KBM-7 (cell line): ENCODE measurements around the gene NAGK.
"Not testable (repeated sequence)": the region's sequence is repeated elsewhere in the genome, so short reads cannot be mapped to it uniquely, and the experiment has no call there.

Experiments used
- DNase-seq: peaks from one replicate; pipeline ENCODE4 v3.0.0-alpha.2; 2015
- in situ Hi-C: fragments of 300-500 bp; cut with MboI; formaldehyde crosslinking; loops from 2 replicates; pipeline ENCODE4 v1.14.3; 2020; ENCODE audit warnings: low sequenced_read_pairs, low pct_unique_long_range_greater_than_20kb, mixed read lengths

NAGK gene

DNA sequence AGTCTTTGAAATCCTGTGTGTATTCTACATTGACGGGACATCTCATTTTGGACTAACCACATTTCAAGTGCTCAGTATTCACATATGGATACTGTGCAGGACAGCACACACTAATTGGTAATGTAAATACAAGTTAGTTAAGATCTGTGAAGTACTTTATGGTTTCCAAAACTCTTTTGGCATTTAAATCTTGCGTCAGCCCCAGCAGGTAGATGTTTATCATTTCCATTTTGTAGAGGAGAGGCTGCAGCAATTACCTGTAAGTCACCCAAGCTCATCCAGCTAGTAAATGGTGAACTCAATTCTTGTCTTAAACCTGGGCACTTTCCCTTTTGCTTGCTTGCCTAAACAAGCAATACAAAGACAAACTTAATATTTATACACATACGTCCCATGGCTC lies 1.6 kb upstream of the NAGK start:
- no peak for DNase-seq
- in situ Hi-C loops = no loop called here

DNA sequence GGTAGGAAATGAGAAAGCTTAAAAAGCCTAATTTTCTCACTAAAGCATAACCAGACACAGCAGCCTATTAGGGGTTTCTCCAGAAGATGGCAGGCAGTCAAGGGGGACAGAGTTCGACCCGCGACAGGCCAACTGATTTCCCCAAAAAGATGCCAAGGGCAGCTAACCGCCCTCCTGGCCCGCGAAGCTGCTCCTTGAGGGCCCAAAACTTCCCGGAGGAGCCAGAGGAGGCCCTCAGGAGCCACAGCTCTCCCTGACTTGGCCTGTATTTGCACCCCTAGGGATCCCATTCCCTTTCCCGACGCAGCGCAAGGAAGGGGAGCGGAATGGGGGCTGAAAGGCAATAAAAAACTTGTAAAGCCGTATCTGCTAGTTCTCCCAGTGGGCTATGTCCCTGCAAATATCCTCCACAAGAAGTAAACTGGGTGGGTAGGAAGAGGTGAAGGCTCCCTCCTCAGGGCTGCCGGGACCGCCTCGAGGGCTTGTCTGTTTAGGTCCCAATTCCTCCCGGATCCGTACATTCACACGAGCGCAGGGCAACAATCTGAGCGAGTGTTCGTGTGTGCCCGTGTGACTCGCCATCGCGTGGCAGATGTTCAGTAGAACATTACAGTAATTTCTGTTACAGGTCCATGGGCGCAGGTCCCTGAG lies 756 bp upstream of the NAGK start:
- in situ Hi-C loops = no loop called here
- no peak for DNase-seq

DNA sequence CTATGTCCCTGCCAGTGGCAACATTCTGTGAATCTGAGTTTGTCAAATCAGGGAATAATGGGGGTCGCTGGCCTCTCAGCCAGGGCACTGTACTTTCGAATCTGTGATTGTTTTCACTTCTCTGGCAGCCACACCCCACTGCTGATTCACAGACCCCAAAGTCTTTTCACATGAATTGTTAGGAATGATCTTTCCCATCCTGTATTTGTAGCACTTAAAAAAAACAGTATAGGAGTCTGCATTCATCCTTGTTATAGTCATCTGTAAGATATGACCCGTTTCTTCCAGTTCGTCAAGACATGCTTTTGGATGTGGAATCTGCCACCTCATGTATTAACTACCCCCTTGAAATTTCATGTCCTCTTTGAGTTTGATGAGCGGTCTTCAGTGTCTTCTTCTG lies 928 bp downstream of the NAGK start:
- in situ Hi-C loops = no loop called here
- no peak for DNase-seq

DNA sequence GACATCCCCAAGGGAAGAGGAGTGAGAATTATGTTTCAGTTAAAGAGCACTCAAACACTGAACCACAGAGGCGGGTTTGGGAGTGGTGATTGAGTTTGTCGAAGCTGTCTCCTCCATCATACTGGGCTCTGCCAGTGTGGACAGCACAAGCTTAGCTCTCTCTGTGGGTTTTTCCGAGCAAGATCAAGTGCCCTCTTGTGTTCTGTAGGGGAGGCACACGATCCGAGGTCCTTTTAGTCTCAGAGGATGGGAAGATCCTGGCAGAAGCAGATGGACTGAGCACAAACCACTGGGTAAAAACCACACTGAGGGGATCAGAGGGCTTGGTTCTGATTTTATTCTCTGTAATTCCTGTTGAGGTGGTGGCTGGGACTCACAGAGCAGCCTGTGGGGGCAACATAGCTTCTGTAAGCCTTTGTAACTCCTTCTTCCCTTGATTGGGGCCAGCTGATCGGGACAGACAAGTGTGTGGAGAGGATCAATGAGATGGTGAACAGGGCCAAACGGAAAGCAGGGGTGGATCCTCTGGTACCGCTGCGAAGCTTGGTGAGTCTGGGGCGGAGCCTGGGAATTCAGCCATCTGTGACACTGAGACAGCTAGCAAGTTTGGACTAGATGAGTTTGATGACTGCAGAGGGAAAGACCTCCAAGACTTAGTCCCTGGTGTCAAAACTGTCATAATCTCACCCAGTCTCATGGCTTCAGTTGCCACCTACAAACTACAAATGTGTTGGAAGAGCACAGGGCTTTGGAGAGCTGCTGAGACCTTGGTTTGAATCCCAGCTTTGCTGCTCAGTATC lies 2.0 kb downstream of the NAGK start:
- peak; percentile 34 for DNase-seq
- in situ Hi-C loops = no loop called here

DNA sequence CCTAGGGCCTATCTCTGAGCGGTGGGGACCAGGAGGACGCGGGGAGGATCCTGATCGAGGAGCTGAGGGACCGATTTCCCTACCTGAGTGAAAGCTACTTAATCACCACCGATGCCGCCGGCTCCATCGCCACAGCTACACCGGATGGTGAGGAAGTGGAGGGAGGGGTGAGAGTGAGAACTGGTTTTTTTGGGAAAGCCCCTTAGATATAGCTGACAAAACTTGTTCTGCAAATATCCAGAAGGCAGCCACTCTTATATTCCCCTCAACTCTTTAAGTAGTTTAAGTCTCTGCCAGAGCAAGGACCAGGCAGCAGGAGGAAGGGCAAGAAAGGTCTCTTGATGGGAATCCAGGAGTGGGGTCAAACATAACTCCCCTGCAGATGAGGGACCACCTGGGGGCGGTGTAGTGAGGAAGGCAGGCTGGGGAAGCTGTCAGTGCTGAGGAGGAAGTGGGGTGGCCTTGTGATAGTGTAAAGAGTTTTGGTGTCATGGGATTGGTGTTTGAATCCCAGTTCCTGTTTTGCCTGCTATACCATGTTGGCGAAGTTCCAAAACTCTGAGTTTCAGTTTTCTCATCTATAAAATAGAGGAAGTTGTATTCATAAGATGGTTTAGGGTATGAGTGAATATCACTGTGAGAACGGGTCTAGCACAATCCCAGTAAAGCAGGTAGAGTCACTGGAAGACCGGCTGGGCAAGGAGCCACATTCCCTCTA lies 3.4 kb downstream of the NAGK start:
- peak; percentile 98 for DNase-seq
- in situ Hi-C loops = no loop called here

DNA sequence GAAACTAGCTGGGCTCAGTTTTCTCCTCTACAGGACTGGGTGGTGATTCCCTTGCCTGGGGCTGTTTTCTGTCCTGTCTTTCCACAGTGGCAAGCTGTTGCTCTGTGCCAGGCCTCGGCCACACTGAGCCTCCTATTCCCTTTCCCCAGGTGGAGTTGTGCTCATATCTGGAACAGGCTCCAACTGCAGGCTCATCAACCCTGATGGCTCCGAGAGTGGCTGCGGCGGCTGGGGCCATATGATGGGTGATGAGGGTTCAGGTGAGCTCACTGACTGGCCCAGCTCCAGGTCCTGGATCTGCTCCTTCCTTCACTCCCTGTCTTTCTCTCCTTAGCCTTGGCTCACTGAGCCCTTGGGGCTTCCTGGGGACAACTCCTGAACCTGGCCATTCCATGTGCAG lies 4.0 kb downstream of the NAGK start:
- in situ Hi-C loops = no loop called here
- DNase-seq = no peak

DNA sequence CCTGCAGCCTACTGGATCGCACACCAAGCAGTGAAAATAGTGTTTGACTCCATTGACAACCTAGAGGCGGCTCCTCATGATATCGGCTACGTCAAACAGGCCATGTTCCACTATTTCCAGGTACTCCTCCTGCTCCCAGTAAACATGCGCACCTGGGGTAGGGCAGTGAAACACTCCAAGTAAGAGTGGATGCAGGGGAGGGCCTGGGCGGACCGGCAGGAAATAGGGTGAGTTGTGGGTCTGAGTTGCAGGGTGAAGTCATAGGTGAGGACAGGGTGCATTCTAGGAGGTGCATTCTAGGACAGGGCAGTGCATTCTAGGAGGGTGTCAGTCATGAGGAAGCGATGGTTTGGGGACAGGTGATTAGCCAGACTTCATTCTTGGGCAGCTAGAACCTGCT lies 5.0 kb downstream of the NAGK start:
- in situ Hi-C loops = no loop called here
- no peak for DNase-seq

DNA sequence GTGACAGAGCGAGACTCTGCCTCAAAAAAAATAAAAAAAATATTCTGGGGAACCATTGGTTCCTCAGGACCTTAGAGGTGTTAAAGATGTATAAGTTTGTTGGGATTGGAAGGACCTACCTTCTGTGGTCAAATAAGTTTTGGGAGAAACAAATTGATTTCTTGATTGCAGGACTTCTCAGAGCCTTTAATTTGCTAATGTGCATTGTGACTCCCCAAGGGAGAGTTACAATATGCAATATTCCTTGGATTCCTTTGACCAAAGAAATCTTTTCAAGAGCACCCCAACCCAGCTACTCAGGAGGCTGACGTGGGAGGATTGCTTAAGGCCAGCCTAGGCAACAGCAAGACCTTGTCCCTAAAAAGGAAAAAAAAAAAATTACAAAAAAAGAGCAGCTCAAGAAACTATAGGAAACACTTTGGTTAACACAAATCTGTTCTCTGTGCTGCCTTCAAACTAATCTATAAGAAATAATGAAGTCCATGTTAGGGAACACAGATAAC lies 6.5 kb downstream of the NAGK start:
- DNase-seq = no peak
- in situ Hi-C loops = no loop called here

DNA sequence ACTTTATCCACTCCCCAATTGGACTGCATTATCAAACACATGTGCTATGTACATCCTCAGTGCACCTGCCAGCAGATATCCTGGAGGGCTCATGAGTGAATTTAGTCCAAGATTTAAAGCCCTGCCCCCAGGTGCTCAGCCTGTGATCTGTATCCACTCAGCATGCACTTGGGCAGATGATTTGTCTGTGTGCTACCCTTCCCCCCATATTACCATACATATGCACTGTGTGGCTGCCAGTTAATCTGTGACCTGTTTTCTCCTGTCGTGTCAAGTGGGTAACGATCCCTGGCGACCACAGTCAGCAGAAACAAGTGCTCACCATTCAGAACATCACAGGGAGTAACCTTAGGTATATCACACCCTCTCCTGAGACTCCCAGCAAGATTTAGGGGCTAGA lies 10.2 kb downstream of the NAGK start:
- no peak for DNase-seq
- in situ Hi-C loops = no loop called here

DNA sequence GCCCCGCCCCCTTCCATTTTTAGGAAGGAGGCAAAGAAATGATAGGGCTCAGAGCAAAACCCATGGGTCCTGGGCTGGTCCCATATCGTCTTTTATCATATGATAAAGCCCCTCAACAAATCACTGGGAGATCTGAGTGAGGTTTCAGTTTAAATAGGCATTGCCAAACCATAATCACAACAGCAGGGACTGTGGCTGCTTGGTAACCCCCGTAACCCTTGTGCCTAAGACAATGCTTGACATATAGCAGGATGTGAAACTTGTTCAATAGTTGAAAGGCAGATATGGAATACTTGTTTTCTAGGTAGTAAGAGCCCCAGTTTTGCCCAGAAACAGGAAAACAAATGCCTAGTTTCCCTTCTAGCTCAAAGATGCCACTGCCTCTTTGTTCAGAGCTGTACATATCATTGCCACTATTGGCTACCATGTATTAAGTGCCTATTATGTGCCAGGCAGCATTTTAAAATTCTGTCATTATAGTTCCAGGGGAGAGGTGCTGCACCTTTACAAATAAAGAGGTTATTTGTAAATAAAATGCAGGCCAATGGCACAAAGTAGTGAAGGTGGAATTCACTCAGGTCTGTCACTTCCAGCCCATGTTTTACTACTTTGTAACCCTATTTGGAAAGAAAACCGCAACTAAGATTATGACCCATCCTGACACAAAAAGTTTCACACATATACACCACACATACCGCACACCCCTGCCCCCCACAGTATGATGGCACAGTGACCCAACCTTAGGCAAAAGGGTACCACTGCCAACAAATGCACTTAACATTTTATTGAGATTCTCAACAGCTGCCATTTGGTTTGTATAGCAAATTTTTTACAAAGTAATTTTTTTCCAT lies 14.2 kb downstream of the NAGK start:
- no peak for DNase-seq
- in situ Hi-C loops = no loop called here

DNA sequence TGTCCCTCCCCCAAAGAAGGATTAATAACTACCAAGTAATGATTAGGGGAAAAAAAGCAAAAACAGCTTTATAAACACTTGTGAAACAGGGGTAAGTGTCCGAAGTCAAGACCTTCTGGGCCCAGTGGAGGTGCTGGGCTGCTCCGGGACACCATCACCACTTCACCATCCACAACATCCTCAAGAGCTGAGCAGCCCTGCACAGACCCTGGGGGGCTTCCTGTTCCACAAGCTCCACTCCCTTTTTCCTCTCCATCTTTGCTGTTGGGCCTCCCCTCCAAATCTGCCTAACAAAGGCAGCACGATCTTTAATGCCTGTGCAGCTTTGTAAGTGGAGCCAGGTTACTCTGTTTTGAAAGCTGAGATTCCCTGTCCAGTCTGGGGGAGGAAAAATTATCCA lies 14.8 kb downstream of the NAGK start:
- in situ Hi-C loops, DNase-seq: not testable (repeated sequence)

DNA sequence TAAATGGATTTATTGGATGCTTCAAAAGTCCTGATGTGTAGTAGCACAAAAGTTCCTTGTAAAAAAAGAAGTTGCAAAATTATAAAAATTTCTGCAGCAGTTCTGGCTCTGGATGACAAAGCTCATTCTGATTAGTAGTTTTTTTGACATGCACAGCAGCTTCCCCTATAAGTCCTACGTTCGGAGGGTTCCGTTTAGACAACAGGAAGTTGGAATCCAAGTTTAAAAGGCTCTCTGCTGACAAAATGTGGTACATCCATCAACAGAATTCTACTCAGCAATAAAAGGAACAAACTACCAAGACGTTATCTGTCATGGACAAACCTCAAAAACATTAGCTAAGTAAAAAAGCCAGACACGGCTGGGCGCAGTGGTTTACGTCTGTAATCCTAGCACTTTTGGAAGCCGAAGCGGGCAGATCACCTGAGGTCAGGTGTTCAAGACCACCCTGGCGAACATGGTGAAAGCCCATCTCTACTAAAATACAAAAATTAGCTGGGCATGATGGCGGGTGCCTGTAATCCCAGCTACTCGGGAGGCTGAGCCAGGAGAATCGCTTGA lies 15.4 kb downstream of the NAGK start:
- in situ Hi-C loops = not testable (repeated sequence)
- peak; percentile 70 for DNase-seq

DNA sequence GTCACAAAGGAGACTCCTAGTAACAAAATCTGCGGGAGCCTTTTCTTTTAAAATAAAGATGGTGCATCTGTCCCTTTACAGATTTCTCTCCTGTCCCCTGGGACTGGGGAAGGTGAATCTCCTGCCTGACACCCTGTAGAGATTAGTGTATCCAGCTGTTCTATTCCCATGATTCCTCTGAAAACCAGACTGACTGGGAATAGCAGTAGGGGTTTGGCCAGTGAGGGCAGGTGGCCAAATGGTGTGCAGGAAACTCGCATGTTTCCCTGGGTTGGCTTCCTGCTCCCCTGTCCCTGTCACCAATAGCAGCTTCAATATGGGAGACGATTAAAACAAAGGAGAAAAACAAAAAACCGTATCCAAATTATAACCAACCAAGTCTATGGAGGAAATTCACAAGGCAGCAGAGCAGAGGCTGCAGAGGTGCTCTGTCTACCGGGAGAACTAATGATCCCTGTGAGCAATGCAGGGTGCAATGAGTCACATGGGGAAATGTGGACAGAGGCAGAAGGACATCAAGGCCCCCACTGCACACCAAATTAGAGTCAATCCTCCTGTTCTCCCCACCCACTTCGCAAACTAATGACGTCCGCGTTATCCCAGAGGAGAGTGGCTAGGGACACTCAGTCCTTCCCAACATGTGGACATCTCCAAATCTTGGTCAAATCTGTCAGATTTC lies 17.0 kb downstream of the NAGK start:
- DNase-seq, in situ Hi-C loops: not testable (repeated sequence)

DNA sequence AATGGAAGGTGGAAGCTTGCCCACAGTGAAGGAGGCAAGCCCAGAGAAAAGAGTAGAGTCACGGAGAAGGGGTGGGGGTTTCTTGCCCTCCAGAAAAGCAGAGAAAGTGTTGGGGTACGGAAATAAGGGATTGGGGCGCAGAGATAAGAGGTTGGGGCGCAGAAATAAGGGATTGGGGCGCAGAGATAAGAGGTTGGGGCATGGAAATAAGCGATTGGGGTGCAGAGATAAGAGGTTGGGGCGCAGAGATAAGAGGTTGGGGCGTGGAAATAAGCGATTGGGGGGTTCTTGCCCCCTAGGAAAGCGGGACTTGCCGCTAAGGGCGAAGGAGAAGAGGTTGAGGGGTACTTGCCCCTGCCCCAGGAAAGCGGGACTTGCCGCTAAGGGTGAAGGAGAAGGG lies 21.0 kb downstream of the NAGK start:
- DNase-seq, in situ Hi-C loops: not testable (repeated sequence)

DNA sequence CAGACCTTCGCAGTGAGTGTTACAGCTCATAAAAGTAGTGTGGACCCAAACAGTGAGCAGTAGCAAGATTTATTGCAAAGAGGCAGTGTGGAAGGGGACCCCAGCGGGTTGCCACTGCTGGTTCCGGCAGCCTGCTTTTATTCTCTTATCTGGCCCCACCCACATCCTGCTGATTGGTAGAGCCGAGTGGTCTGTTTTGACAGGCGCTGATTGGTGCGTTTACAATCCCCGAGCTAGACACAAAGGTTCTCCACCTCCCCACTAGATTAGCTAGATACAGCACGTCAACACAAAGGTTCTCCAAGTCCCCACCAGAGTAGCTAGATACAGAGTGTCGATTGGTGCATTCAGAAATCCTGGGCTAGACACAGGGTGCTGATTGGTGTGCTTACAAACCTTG lies 23.4 kb downstream of the NAGK start:
- DNase-seq, in situ Hi-C loops: not testable (repeated sequence)

DNA sequence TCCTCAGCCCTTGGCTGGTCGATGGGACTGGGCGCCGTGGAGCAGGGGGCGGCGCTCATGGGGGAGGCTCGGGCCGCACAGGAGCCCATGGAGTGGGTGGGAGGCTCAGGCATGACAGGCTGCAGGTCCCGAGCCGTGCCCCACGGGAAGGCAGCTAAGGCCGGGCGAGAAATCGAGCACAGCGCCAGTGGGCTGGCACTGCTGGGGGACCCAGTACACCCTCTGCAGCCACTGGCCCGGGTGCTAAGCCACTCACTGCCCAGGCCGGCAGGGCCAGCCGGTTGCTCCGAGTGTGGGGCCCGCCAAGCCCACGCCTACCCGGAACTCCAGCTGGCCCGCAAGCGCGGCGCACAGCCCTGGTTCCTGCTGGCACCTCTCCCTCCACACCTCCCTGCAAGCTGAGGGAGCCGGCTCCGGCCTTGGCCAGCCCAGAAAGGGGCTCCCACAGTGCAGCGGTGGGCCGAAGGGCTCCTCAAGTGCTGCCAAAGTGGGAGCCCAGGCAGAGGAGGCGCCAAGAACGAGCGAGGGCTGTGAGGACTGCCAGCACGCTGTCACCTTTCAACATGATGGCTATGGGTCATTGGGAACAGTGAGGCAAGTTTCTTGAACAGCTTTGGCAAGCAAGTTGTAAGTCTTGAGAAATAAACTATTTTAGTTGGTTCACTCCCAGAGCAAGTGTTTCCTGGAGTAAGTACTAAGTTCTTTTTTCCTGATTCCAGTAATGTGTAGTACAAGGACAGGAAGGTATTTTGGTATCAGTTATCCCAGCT lies 24.2 kb downstream of the NAGK start:
- in situ Hi-C loops, DNase-seq: not testable (repeated sequence)

DNA sequence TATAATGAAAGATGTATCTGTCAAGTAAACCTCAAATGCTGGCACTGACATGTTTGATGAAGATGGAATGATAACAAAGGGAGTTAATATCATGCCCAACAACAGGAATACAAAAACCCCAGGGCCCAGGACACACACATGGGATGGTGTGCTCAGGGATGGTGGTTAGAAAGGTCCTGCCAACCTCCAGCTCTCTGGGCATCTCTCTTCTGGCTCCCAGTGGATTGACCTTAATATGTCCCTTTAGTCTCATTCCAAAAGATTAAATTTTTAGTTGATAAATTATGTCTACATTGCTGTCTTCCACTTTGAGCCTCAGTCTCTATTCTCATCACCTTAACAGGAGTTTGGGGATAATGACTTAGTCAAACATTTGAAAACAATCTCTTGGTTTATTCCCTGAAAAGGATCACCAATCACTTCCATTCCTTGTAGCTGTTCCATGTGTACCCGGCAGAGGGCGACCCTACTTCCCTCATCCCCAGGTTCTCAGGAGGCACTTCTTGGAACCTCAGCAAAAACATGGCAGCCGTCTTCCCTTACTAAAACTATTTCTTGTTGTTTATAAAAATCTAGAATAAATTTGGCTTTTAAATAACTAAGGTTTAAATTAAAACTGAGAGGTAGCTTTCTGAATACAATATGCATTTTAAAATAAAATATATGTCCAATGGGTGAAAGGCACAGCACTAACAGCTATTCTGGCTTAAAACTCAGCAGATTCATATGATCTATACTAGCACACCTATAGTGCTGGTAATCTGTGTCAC lies 31.9 kb downstream of the NAGK start:
- peak; percentile 70 for DNase-seq
- in situ Hi-C loops = no loop called here
